Panc1 (cell line): ENCODE results near the gene CEP44.

Experiments
- POLR2AphosphoS5 ChIP-seq: IDR thresholded peaks from 2 replicates; pipeline ENCODE4 v1.6.1; 2012; ENCODE audit warnings: mild to moderate bottlenecking, low read depth, low read length, moderate library complexity
- SIN3A ChIP-seq: IDR thresholded peaks from 2 replicates; pipeline ENCODE4 v1.6.1; 2012; ENCODE audit warnings: low read depth, mild to moderate bottlenecking, low read length, moderate library complexity, borderline replicate concordance; ENCODE audit not compliant: insufficient read depth
- TCF7L2 ChIP-seq: IDR thresholded peaks from 2 replicates; pipeline ENCODE4 v1.6.1; 2011; ENCODE audit warnings: mild to moderate bottlenecking, low read depth, low read length, inconsistent platforms
- TF ChIP-seq, protein P1 (sequence below): fragments of 450-650 bp; IDR thresholded peaks from 2 replicates; pipeline ENCODE4 v1.5.1; 2017; ENCODE audit warnings: mild to moderate bottlenecking

DNA sequence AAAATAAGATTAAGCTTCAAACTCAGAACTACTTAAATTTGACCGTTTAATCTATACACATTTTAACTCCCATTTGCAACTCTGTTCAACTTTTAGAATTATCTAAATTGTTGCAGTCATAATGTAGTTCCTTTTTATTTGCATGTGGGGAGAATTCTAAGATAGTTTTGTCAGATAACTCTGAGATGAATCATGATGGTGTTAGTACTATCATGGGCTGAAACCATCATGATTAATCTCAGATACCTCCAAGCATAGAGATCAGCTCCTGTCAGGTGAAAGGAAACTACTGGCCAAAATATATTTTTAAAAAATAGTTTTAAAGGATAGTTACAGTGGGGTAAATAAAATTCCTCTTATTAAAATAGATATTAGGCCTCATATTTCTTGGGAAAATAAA, 39.3 kb upstream of the CEP44 start:
- TF ChIP-seq, protein P1, sequence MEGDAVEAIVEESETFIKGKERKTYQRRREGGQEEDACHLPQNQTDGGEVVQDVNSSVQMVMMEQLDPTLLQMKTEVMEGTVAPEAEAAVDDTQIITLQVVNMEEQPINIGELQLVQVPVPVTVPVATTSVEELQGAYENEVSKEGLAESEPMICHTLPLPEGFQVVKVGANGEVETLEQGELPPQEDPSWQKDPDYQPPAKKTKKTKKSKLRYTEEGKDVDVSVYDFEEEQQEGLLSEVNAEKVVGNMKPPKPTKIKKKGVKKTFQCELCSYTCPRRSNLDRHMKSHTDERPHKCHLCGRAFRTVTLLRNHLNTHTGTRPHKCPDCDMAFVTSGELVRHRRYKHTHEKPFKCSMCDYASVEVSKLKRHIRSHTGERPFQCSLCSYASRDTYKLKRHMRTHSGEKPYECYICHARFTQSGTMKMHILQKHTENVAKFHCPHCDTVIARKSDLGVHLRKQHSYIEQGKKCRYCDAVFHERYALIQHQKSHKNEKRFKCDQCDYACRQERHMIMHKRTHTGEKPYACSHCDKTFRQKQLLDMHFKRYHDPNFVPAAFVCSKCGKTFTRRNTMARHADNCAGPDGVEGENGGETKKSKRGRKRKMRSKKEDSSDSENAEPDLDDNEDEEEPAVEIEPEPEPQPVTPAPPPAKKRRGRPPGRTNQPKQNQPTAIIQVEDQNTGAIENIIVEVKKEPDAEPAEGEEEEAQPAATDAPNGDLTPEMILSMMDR, result no peak
- TF ChIP-seq POLR2AphosphoS5, result no peak
- no peak for TF ChIP-seq TCF7L2
- TF ChIP-seq SIN3A, result no peak
